ENCODE data around the gene UBA1. TPM values are rescaled to one million over a fixed set of nuclear protein-coding genes. Genes with fewer than 3 reads are reported as not detected.

Gene UBA1
- total and polyA plus RNA-seq, 10 of the 15 experiments (the other 5 are each of a cell fraction or from before 2014, with no cell fraction given) = 60.4 to 314 (median 216) TPM

DNA sequence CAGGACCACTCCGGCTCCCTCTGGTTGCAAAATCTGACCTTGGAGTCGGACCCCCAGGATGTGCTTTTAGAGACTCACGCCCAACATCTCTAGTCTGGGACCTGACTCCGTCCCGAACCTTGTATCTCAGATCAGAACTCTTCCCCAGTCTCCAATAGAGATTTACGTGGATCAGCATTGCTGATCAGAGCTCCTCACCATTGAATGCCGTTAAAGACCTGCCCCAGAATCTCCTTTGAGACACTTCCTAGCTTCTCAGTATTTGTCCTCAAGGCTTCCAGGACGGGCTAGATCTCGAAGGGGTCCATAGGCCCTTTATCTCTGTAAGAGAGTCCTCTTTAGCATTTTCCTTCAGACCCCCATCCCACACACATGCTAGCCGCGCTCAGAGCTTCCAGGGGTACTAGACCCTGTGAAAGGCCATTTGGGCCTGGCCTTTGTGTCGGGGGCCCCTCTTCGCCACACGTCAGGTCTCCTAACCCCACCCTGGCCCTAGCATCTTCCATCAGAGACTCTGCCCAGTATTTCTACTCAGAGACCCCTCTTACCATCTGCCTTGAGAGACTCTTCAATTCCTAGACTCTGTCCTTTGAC lies 662 bp downstream of the UBA1 start:
- H3K9ac ChIP-seq (ENCODE audit: control insufficient read depth, insufficient read depth, low read length) = peak overlapping the region; percentile 97
- peak overlapping the region; percentile 89 for H3K27ac ChIP-seq (ENCODE audit: control insufficient read depth, insufficient read depth)
- 30% methylated on average over 14 of the region's 14 CpGs for WGBS (ENCODE audit: insufficient coverage, insufficient replicate concordance, low lambda C conversion rate, missing lambda C conversion rate)
- H2AFZ ChIP-seq (ENCODE audit: control insufficient read depth, low read depth, low read length) = peak overlapping the region; percentile 72
- CTCF ChIA-PET = interaction anchor here (0.6 to 2.2 kb wide), 8 partner anchors 10 to 833 kb away, joined by 3 to 14 read pairs (median 3); partner anchors contain the start of genes CDK16, NDUFB11 and RBM10
- POLR2A ChIA-PET = interaction anchor here (0.8 to 1.8 kb wide), 3 partner anchors 24 to 190 kb away, joined by 3 to 4 read pairs (median 3); no protein-coding TSS in a partner anchor
- no peak for TF ChIP-seq HSF1 (IDR thresholded peaks at IDR 0.05; ENCODE audit: low read depth, low read length)
- no peak for TF ChIP-seq TCF12 (IDR thresholded peaks at IDR 0.05; ENCODE audit: low read depth, low read length)
- TF ChIP-seq HDAC6 (IDR thresholded peaks at IDR 0.05; ENCODE audit: unreplicated experiment) = peak; percentile 2
- TF ChIP-seq DPF2 (IDR thresholded peaks at IDR 0.05) = no peak
- in situ Hi-C loops (cut with MboI) (loop anchor here (5.0 to 10.0 kb wide), 2 partner anchors 193 to 461 kb away; partner anchors contain the start of genes ELK1 and UXT), intact Hi-C loops (cut with micrococcal nuclease; ENCODE audit: unreplicated experiment) (loop anchor here (5.0 kb wide), 3 partner anchors 168 to 1753 kb away; no protein-coding TSS in a partner anchor)
- H3K9me3 ChIP-seq (replicated peaks; ENCODE audit: control insufficient read depth, insufficient read depth, low read length) = no peaks in the 10 kb centered on the region
- peaks cover 13% of the 10 kb centered on the region for H3K4me1 ChIP-seq (ENCODE audit: control insufficient read depth, insufficient read depth, low read length)
- FAIRE-seq (no peak), ATAC-seq (no peak), DNase-seq (ENCODE audit: low read depth, low spot score) (no peak)
- peak overlapping the region; percentile 96 for H3K4me2 ChIP-seq (ENCODE audit: control insufficient read depth, insufficient read depth)
- peaks cover 10% of the 10 kb centered on the region in 2 experiments; a peak in 3 of 4 replicates for H3K36me3 ChIP-seq (ENCODE audit: control insufficient read depth in 2 of 2, insufficient read depth in 2 of 2, low read length in 1 of 2)
- no peaks in the 10 kb centered on the region for H3K27me3 ChIP-seq (replicated peaks in 1 of 2; ENCODE audit: control insufficient read depth in 2 of 2, insufficient read depth in 2 of 2, low read length in 1 of 2)
- no TSS peak for BruUV-seq (replicated peaks)
- SMC1A ChIA-PET (ENCODE audit: uncharacterized antibody, unreplicated experiment) = interaction anchor here (3.1 kb wide), 1 partner anchor 190 kb away, joined by 20 read pairs; no protein-coding TSS in a partner anchor
- peaks cover 9% of the 10 kb centered on the region; the same call in 1 of the 2 replicates for H4K20me1 ChIP-seq (ENCODE audit: control insufficient read depth, insufficient read depth)
- peak overlapping the region; percentile 91 for H3K4me3 ChIP-seq
- RAD21 ChIA-PET (ENCODE audit: unreplicated experiment) = interaction anchor here (1.1 to 2.0 kb wide), 3 partner anchors 24 to 190 kb away, joined by 5 to 8 read pairs (median 5); partner anchors contain the start of gene CDK16
- H3K79me2 ChIP-seq (ENCODE audit: control insufficient read depth, insufficient read depth, low read length) = peaks cover 59% of the 10 kb centered on the region

Measured in GM12878 (cell line).